Fibroblast of villous mesenchyme (primary cell): ENCODE measurements around the gene RAD51B. TPM values are rescaled to one million over a fixed set of nuclear protein-coding genes. Genes with fewer than 3 reads are reported as not detected.

ENCODE experiments used
- DNase-seq: peaks from one replicate; pipeline ENCODE4 v3.0.0-alpha.2; 2010; ENCODE audit warnings: low read depth
- H3K4me3 ChIP-seq: 2 replicates; pipeline ENCODE4 v1.5.1; 2011; ENCODE audit warnings: low read depth, mild to moderate bottlenecking, low read length
- total RNA-seq: library from RNA; depleted of rRNA; stranded (reverse); fragments of >200 nt; gene quantifications from 2 replicates; pipeline ENCODE4 v1.2.3, GENCODE V29; 2012
- TF ChIP-seq, protein P1 (sequence below): IDR thresholded peaks from 2 replicates; pipeline ENCODE4 v1.5.1; 2012; ENCODE audit warnings: low read depth, mild to moderate bottlenecking, low read length; ENCODE audit not compliant: insufficient read depth

Gene RAD51B
- total RNA-seq, 1 donor: 22.0 TPM

DNA sequence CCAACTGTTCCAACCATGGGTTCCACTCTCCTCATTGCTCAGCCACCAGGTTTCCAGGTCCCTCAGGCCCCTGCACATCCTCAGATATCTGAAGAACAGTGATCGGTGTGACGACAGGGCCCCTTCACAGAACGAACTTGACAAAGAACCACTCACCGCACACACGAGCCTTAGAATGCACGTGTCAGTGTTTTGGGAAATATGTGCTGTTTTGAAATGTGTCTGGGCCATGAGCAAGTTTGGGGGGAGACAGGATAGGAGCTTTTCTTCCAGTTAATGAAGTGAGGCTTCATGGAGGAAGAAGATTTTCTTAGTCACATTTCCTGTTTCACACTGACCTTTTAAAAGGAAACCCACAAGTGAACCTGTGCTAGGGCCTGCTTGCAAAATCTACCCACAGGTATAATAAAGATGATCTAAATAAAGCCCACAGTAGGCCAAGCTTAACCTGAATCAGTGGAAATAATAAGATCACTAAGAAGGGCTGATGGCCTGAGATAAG, 914.7 kb downstream of the RAD51B start:
- no peak for DNase-seq
- no peak overlapping the region for H3K4me3 ChIP-seq
- TF ChIP-seq, protein P1, sequence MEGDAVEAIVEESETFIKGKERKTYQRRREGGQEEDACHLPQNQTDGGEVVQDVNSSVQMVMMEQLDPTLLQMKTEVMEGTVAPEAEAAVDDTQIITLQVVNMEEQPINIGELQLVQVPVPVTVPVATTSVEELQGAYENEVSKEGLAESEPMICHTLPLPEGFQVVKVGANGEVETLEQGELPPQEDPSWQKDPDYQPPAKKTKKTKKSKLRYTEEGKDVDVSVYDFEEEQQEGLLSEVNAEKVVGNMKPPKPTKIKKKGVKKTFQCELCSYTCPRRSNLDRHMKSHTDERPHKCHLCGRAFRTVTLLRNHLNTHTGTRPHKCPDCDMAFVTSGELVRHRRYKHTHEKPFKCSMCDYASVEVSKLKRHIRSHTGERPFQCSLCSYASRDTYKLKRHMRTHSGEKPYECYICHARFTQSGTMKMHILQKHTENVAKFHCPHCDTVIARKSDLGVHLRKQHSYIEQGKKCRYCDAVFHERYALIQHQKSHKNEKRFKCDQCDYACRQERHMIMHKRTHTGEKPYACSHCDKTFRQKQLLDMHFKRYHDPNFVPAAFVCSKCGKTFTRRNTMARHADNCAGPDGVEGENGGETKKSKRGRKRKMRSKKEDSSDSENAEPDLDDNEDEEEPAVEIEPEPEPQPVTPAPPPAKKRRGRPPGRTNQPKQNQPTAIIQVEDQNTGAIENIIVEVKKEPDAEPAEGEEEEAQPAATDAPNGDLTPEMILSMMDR: no peak

DNA sequence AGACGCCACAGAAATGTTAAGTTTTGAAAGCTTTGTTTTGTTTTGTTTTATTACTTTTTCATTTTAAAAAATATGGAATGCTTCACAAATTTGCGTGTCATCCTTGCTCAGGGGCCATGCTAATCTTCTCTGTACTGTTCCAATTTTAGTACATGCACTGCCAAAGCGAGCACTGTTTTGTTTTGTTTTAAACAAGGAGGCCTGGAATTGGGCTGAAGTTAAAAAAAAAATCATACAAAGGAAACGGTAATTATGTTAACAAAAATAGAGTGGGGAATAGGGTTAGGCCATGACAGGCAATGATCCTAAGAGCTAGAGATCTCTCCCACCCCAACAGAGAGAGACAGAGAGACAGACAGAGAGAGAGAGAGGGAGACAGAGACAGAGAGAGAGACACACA, 916.3 kb downstream of the RAD51B start:
- H3K4me3 ChIP-seq: no peak overlapping the region
- DNase-seq: peak; percentile 17
- TF ChIP-seq, protein P1: no peak

DNA sequence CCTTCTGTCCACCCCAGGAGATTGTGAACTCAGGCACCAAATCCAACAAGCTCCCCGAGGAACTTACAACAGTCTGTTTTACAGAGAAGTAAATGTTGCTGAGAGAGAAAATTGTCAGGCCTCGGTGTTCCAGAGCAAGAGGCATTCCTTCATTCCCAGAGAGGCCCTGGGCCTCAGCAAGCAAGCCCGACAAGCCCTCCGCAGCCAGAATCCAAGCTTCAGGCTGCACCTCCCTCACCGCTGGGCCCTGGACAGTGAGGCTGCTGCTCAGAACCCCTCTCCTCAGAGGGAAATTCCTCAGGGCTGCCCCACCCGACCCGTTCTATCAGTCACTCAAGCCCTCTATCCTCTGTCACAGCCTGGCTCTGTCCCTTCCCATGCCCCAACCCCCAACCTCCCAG, 916.9 kb downstream of the RAD51B start:
- TF ChIP-seq, protein P1: no peak
- H3K4me3 ChIP-seq: no peak overlapping the region
- no peak for DNase-seq

DNA sequence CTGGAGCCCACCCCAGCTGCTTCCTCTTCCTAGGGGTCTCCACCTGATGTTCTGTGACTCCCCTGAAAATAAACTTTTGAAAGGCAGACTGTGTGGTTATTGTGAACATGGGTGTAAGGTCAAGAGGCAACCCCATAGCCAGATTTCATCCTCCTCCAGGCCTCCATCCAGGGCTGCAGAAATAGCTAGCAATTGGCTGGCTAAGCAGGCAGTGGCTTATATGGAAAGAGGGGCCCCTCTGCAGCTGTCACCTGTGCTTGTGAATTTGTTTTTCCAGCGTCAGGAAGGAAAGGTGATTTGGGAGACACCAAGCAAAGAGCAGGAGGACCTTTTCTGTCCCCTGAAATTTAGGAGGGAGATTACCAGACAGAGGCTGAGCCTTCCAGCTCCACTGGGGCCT, 917.5 kb downstream of the RAD51B start:
- H3K4me3 ChIP-seq: no peak overlapping the region
- DNase-seq: no peak
- TF ChIP-seq, protein P1: no peak

DNA sequence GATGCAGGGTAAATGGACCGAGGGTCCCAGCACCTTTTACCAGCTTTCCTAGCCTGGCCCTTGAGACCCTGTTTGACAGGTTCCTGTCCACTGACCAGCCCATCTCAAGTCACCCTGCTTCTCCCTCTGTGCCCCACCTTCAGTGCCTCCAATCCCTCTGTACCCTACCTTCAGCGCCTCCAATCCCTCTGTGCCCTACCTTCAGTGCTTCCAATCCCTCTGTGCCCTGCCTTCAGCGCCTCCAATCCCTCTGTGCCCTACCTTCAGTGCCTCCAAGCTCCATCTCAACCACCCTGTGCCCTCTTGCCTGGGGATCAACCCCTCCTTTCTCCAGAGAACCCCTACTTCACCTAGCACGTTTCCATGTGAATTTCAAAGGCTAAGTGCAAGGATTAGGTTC, 919.0 kb downstream of the RAD51B start:
- no peak for DNase-seq
- TF ChIP-seq, protein P1: no peak

DNA sequence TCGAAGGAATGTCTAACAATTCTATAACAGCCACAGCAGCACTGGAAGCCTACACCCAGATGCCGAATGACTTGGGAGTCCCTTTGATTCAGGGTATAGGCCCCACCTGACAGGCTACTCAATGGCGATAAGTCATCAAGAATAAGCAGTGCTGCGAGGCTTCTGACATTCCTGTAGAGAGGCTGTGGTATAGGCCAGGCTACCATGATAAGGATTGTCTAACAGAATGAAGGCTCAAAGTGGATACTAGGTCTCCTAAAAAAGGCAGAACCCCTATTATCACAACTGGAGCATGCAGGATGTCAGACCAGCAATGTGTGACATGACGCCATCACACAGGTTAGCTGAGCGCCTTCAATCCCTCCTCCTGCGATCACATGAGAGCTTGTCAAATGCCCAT, 920.1 kb downstream of the RAD51B start:
- DNase-seq: no peak
- no peak overlapping the region for H3K4me3 ChIP-seq
- TF ChIP-seq, protein P1: no peak

More for the DNA sequence above, 919.0 kb downstream of the RAD51B start:
- no peak overlapping the region for H3K4me3 ChIP-seq

DNA sequence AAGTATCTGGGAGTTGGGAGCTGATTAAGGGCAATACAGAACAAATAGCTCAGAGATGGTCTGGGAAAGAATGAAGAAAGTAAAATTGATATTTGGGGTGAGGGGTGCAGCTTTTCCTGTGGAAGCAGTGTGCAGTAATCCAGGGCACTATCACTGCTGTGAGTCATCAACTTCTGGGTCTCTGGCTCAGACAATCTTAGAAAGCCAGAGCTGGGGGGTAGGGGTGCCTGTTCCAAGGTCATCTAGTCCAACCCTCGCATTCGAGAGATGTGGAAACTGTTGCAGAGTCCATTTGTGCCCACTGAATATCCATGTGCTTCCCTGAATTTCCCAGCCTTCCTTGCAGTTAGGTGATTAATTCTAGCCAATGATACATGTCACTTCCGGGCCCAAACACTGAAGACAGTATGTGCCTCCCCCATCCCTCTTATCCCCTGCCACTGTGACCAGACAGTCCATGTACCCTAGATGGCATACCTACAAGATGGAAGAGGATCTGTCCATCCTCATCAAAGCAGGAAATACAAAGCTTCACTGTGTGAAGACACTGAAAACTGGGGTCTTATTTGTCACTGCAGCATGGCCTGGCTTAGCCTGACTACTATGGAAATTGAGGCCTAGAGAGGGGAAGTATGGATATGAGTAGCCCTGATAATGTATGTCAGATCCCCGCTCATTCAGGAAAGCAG, 921.4 kb downstream of the RAD51B start:
- no peak overlapping the region for H3K4me3 ChIP-seq
- TF ChIP-seq, protein P1: no peak
- no peak for DNase-seq
